Lower leg skin (tissue), 3 donors: ENCODE measurements around the gene AUTS2.

ENCODE experiments used
- POLR2A ChIP-seq, 2 donors: fragments of 450-650 bp; IDR thresholded peaks; one replicate each; pipeline ENCODE4 v1.6.1; 2016 to 2017; ENCODE audit warnings: antibody characterized with exemption in 2 of 2, mild to moderate bottlenecking in 1 of 2, moderate library complexity in 1 of 2
- TF ChIP-seq, protein P1 (sequence below), 3 donors: fragments of 450-650 bp; IDR thresholded peaks; one replicate each; pipeline ENCODE4 v1.5.1; 2016; ENCODE audit warnings: antibody characterized with exemption in 3 of 3, mild to moderate bottlenecking in 3 of 3, moderate library complexity in 2 of 3

DNA sequence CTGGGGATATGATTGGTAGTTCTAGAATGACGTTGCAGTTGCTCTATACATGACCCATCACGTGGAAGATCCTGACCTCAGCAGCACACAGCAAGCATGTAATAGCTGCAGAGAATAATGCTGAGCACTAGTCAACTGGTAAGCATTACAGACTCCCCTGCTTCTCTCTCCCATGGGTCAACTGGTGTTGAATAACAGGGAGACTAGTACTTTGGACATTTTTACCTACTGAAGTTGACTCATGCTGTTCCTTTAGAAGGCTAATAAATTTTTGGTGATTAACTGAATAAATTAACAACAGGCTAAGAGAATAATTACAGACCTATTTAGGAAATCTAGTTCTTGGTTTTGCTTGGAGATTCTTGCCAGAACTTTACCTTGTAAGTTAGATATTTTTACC lies 234.1 kb downstream of the AUTS2 start:
- no peak for TF ChIP-seq POLR2A (IDR thresholded peaks at IDR 0.05)
- TF ChIP-seq, protein P1, sequence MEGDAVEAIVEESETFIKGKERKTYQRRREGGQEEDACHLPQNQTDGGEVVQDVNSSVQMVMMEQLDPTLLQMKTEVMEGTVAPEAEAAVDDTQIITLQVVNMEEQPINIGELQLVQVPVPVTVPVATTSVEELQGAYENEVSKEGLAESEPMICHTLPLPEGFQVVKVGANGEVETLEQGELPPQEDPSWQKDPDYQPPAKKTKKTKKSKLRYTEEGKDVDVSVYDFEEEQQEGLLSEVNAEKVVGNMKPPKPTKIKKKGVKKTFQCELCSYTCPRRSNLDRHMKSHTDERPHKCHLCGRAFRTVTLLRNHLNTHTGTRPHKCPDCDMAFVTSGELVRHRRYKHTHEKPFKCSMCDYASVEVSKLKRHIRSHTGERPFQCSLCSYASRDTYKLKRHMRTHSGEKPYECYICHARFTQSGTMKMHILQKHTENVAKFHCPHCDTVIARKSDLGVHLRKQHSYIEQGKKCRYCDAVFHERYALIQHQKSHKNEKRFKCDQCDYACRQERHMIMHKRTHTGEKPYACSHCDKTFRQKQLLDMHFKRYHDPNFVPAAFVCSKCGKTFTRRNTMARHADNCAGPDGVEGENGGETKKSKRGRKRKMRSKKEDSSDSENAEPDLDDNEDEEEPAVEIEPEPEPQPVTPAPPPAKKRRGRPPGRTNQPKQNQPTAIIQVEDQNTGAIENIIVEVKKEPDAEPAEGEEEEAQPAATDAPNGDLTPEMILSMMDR (IDR thresholded peaks at IDR 0.05): no peak
